Natural killer cell (primary cell): ENCODE results near the gene DENND5A. TPM values are rescaled to one million over a fixed set of nuclear protein-coding genes. Genes with fewer than 3 reads are reported as not detected.
A peak's percentile ranks its signal among the peaks of the same experiment; 100 is the strongest.

Experiments used
- ATAC-seq, 3 donors: fragments of 150-1000 bp in 2 of 3; fragments of 200-7000 bp in 1 of 3; cut with Tn5 transposase; 1 replicate in 1 of 3; 2 replicates in 2 of 3; pipeline ENCODE4 v1.10.0; 2021; ENCODE audit warnings: mild to moderate bottlenecking in 2 of 3, moderate library complexity in 2 of 3
- DNase-seq, 2 donors: peaks; one replicate each; pipeline versions ENCODE4 v3.0.0 to v3.0.0-alpha.2; 2013 to 2021; ENCODE audit warnings: mixed read lengths in 1 of 2
- H3K27ac ChIP-seq: one replicate; pipeline ENCODE4 v1.5.1; 2013; ENCODE audit warnings: mild to moderate bottlenecking, low read length
- H3K27me3 ChIP-seq: one replicate; pipeline ENCODE4 v1.6.1; 2013; ENCODE audit warnings: low read length; ENCODE audit not compliant: control insufficient read depth, insufficient read depth
- H3K36me3 ChIP-seq: one replicate; pipeline ENCODE4 v1.6.1; 2013; ENCODE audit warnings: low read length; ENCODE audit not compliant: control insufficient read depth, insufficient read depth
- H3K4me1 ChIP-seq: one replicate; pipeline ENCODE4 v1.6.1; 2013; ENCODE audit warnings: low read length; ENCODE audit not compliant: control insufficient read depth, insufficient read depth
- H3K4me3 ChIP-seq: one replicate; pipeline ENCODE4 v1.5.1; 2013; ENCODE audit warnings: low read length
- H3K9me3 ChIP-seq: one replicate; pipeline ENCODE4 v1.6.1; 2013; ENCODE audit warnings: low read length; ENCODE audit not compliant: control insufficient read depth, insufficient read depth
- H3K27ac Mint-ChIP-seq, 2 donors: one replicate each; pipeline ENCODE4 v1.8.0; 2022; ENCODE audit warnings: mild to moderate bottlenecking in 2 of 2, mixed read lengths in 2 of 2, moderate library complexity in 1 of 2
- H3K27me3 Mint-ChIP-seq, 2 donors: one replicate each; pipeline ENCODE4 v1.8.0; 2022; ENCODE audit warnings: low read depth in 2 of 2, mixed read lengths in 2 of 2
- H3K36me3 Mint-ChIP-seq: one replicate; pipeline ENCODE4 v1.8.0; 2022; ENCODE audit warnings: mixed read lengths
- H3K4me1 Mint-ChIP-seq, 2 donors: one replicate each; pipeline ENCODE4 v1.8.0; 2022; ENCODE audit warnings: mixed read lengths in 2 of 2
- H3K4me3 Mint-ChIP-seq: one replicate; pipeline ENCODE4 v1.8.0; 2022; ENCODE audit warnings: mild to moderate bottlenecking, moderate library complexity, mixed read lengths
- H3K9me3 Mint-ChIP-seq, 2 donors: one replicate each; pipeline ENCODE4 v1.8.0; 2022; ENCODE audit warnings: mixed read lengths in 2 of 2
- WGBS: methylation state at CpG from one replicate; pipeline ENCODE4 v1.1.7; 2013; ENCODE audit warnings: missing lambda C conversion rate; ENCODE audit not compliant: insufficient coverage; 5-methylcytosine and 5-hydroxymethylcytosine counted together
- intact Hi-C: fragments of 100-400 bp; cut with micrococcal nuclease; formaldehyde crosslinking; loops from one replicate; pipeline ENCODE4 v1.14.2; 2022
- total RNA-seq, 4 donors: library from RNA; stranded (reverse); fragments of 120-200 nt in 1 of 4; gene quantifications; one replicate each; pipeline versions ENCODE4 v1.2.3 to v1.2.4, GENCODE V29; 2013 to 2022
- TF ChIP-seq, protein P1 (sequence below): fragments of 200-600 bp; IDR thresholded peaks from one replicate; pipeline ENCODE4 v1.8.0; 2022; ENCODE audit warnings: antibody characterized with exemption

Gene DENND5A
- total RNA-seq, 3 donors from 2014 or later (not counting 1 experiment from before 2014, with no cell fraction given) = 23.8 to 42.5 (median 38.7) TPM

DNA sequence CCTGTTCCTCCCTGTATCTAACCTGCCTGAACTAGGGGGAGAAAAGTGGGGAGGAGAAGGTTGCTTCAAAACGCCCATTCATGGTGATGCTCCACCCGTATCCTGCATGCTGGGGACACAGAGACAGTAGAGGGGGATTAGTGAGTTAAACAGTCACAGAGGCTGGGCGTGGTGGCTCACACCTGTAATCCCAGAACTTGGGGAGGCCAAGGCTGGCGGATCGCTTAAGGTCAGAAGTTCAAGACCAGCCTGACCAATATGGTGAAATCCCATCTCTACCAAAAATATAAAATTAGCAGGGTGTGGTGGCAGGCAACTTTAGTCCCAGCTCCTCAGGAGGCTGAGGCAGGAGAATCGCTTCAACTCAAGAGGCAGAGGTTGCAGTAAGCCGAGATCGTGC is 1.8 kb upstream of the DENND5A start:
- peaks cover 14 to 20% of the 10 kb centered on the region in 2 donors for H3K4me1 Mint-ChIP-seq

DNA sequence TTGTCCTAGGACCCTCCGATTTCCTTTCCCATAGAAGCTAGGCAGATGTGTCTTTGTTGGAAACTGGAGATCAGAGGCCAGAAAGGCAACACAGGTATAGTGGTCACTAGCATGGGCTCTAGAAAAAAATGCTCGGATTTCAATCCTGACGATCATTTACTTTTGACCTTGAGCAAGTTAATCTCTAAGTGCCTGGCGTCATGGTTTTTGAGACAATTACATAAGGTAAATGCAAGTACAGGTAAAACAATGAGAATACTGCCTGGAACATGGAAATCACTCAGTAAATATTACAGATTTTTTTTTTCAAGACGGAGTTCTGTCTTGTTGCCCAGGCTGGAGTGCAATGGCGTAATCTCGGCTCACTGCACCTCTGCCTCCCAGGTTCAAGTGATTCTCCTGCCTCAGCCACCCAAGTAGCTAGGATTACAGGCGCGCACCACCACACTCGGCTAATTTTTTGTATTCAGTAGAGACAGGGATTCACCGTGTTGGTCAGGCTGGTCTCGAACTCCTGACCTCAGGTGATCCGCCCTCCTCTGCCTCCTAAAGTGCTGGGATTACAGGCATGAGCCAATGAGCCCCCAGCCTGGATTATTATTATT is 1.1 kb upstream of the DENND5A start:
- peaks cover 14 to 20% of the 10 kb centered on the region in 2 donors for H3K4me1 Mint-ChIP-seq
- Histone ChIP-seq H3K36me3 (no peaks in the 10 kb centered on the region), H3K9me3 (no peaks in the 10 kb centered on the region), H3K27ac (no peak overlapping the region), H3K4me1 (peaks cover 19% of the 10 kb centered on the region), H3K4me3 (no peak overlapping the region), H3K27me3 (no peaks in the 10 kb centered on the region)
- H3K27me3 Mint-ChIP-seq = peaks cover 0 to 5% of the 10 kb centered on the region in 2 donors
- TF ChIP-seq, protein P1, sequence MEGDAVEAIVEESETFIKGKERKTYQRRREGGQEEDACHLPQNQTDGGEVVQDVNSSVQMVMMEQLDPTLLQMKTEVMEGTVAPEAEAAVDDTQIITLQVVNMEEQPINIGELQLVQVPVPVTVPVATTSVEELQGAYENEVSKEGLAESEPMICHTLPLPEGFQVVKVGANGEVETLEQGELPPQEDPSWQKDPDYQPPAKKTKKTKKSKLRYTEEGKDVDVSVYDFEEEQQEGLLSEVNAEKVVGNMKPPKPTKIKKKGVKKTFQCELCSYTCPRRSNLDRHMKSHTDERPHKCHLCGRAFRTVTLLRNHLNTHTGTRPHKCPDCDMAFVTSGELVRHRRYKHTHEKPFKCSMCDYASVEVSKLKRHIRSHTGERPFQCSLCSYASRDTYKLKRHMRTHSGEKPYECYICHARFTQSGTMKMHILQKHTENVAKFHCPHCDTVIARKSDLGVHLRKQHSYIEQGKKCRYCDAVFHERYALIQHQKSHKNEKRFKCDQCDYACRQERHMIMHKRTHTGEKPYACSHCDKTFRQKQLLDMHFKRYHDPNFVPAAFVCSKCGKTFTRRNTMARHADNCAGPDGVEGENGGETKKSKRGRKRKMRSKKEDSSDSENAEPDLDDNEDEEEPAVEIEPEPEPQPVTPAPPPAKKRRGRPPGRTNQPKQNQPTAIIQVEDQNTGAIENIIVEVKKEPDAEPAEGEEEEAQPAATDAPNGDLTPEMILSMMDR = no peak
- H3K4me3 Mint-ChIP-seq = peak overlapping the region; percentile 89
- intact Hi-C loops = no loop called here
- WGBS = 97% methylated on average over 13 of the region's 13 CpGs
- ATAC-seq = no peak
- peak overlapping the region; percentile 86 to 94 for H3K27ac Mint-ChIP-seq
- DNase-seq = no peak
- H3K36me3 Mint-ChIP-seq = no peaks in the 10 kb centered on the region
- H3K9me3 Mint-ChIP-seq = no peaks in the 10 kb centered on the region

More for the DNA sequence above, 1.8 kb upstream of the DENND5A start:
- Histone ChIP-seq H3K4me1 (peaks cover 19% of the 10 kb centered on the region), H3K36me3 (no peaks in the 10 kb centered on the region), H3K4me3 (no peak overlapping the region), H3K9me3 (no peaks in the 10 kb centered on the region), H3K27me3 (no peaks in the 10 kb centered on the region), H3K27ac (no peak overlapping the region)
- DNase-seq (no peak), ATAC-seq (no peak)
- H3K4me3 Mint-ChIP-seq = no peak overlapping the region
- no peaks in the 10 kb centered on the region for H3K36me3 Mint-ChIP-seq
- no peak overlapping the region for H3K27ac Mint-ChIP-seq
- WGBS = 94% methylated on average over 6 of the region's 8 CpGs
- H3K9me3 Mint-ChIP-seq = no peaks in the 10 kb centered on the region
- peaks cover 0 to 5% of the 10 kb centered on the region in 2 donors for H3K27me3 Mint-ChIP-seq
- TF ChIP-seq, protein P1 = no peak
- intact Hi-C loops = no loop called here

DNA sequence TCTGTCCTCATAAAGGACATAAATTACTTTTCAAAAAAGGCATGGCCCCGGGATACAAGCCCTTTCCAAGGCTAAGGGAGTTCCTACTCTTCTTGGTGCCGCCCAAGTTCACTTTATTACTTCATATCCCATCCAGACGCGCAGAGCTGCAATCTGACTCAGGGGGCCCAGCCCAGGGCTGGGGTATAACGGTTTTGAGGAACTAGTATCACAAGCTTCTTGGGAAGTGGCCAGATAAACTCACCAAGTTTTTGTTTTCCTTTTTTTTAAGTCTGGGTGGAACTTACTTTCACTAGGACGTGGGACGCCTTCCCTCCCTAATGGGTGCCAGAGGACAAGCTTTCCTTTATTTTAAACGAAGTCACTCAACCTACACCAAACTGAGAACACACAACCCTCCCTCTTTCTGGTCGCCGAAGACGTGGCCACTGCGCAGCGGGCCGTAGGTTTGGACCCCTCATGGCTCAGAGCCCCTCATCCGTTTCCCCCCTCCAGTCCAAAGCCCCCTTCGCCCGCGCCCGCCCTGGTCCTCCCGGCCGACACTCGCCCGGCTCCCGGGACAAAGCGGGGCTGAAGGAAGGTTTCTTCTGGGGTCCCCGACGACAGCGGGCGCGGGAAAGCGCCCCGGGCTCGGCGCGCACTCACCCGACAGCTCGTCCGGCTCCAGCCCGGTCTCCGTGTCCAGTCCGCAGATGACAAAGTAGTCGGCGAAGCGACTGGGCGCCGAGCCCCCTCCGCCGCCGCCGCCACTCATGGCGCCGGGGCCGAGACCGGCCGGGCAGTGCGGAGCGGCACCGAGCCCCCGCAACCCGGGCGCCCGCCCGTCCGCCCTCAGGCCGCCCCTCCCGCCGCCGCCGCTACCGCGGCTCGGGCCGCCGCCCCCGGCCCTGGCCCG is 587 bp downstream of the DENND5A start:
- TF ChIP-seq, protein P1 = no peak
- WGBS = under 1% methylated on average over 76 of the region's 76 CpGs
- no peaks in the 10 kb centered on the region for H3K36me3 ChIP-seq
- peak; percentile 30 to 49 for DNase-seq
- no peaks in the 10 kb centered on the region for H3K36me3 Mint-ChIP-seq
- peak overlapping the region; percentile 85 for H3K4me3 ChIP-seq
- peak; percentile 16 to 57 (median 27) for ATAC-seq
- no peaks in the 10 kb centered on the region for H3K9me3 Mint-ChIP-seq
- peak overlapping the region; percentile 73 for H3K27ac ChIP-seq
- peaks cover 0 to under 1% of the 10 kb centered on the region in 2 donors for H3K27me3 Mint-ChIP-seq
- peaks cover 22 to 33% of the 10 kb centered on the region in 2 donors for H3K4me1 Mint-ChIP-seq
- peak overlapping the region; percentile 93 to 94 for H3K27ac Mint-ChIP-seq
- no peaks in the 10 kb centered on the region for H3K27me3 ChIP-seq
- peaks cover 23% of the 10 kb centered on the region for H3K4me1 ChIP-seq
- no peaks in the 10 kb centered on the region for H3K9me3 ChIP-seq
- intact Hi-C loops = loop anchor here (1.0 kb wide), 3 partner anchors 50 to 196 kb away; partner anchors contain the start of gene TMEM41B
- H3K4me3 Mint-ChIP-seq = peak overlapping the region; percentile 94
